ENCODE data around the gene PCK1. TPM values are rescaled to one million over a fixed set of nuclear protein-coding genes. Genes with fewer than 3 reads are reported as not detected.

PCK1 gene
- total RNA-seq, 1 donor from 2014 or later: 0.15 TPM

- no peak for DNase-seq (ENCODE audit: low read depth)
These were observed 40.8 kb downstream of the PCK1 start for GRCh38 chr20:57601737-57602136.

- no peak for DNase-seq (ENCODE audit: low read depth)
These were observed 42.2 kb downstream of the PCK1 start for GRCh38 chr20:57603120-57603519.

DNA sequence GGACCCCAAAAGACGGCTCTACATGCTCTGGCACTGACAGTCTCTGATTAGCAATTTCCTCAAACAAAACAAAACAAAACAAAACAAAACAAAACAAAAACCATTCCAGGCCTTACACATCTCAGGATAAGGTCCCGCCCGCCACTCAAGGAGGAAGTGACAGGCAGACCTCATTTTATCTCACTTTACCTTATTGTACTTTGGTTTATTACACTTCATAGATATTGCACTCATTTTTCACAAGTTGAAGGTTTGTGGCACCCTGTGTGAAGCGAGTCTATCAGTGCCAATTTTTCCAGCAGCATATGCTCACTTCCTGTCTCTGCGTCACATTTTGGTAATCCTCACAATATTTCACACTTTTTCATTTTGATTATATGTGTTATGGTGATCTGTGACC is 44.1 kb downstream of the PCK1 start:
- no peak for DNase-seq (ENCODE audit: low read depth)

GRCh38 chr20:57605878-57606277 is 45.0 kb downstream of the PCK1 start:
- no peak for DNase-seq (ENCODE audit: low read depth)

- no peak for DNase-seq (ENCODE audit: low read depth)
These were observed 47.6 kb downstream of the PCK1 start for GRCh38 chr20:57608516-57608915.

- DNase-seq (ENCODE audit: low read depth): no peak
These were observed 48.4 kb downstream of the PCK1 start for GRCh38 chr20:57609086-57609841.

GRCh38 chr20:57609842-57610167 is 48.9 kb downstream of the PCK1 start:
- no peak for DNase-seq (ENCODE audit: low read depth)

DNA sequence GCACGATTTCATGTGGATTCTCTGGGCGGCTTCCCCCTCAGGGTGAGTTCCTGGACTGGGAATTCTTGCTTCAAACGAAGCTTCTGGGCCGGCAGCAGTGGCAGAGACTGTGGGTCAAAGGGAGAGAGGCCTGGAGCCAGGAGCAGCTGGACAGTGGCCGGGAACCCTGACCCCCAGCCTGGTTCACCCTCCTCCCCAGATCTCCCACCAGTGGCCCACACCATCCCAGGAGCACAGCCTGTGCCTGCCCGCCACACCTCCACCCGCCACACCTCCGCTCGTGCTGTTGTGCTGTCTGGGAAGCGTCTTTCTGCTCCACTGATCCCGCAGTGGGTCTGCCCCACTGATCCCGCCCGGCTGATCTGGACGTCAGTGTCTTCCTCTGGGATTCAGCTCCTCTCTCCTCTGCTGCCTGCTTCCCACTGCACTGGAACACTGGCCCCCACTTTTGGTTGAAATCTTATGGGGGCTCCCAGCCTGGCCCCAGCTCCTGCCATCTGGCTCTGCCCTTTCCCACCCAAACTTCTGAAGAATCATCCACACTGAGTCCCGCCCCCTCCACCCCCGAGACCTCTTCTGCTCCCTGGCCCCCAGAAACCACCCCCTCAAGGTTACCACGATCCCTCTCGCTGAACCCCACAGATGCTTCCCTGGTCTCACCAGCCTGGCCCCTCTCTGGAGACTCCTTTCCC is 49.5 kb downstream of the PCK1 start:
- DNase-seq (ENCODE audit: low read depth): no peak

GRCh38 chr20:57611586-57612311 is 50.8 kb downstream of the PCK1 start:
- no peak for DNase-seq (ENCODE audit: low read depth)

GRCh38 chr20:57612436-57612835 is 51.5 kb downstream of the PCK1 start:
- DNase-seq (ENCODE audit: low read depth): no peak

DNA sequence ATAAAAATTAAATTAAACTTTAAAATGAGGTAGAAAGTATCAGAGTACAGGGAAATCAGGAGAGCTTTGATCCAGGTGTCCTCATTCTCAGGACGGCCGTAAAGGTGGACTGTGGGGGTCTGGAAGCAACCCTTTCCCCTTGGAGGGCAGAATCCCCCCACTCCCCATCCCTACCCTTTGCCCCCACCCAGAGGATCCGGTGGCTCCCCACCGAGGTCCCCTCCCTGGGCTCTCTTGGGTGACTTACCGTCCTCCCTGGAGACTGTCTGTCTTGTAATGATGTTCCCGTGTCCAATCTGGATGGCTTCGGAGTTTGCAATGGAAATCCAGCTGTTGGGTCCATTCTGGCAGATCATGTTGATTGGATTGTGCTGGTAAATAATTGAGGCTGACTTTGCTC is 52.0 kb downstream of the PCK1 start:
- no peak for DNase-seq (ENCODE audit: low read depth)

DNA sequence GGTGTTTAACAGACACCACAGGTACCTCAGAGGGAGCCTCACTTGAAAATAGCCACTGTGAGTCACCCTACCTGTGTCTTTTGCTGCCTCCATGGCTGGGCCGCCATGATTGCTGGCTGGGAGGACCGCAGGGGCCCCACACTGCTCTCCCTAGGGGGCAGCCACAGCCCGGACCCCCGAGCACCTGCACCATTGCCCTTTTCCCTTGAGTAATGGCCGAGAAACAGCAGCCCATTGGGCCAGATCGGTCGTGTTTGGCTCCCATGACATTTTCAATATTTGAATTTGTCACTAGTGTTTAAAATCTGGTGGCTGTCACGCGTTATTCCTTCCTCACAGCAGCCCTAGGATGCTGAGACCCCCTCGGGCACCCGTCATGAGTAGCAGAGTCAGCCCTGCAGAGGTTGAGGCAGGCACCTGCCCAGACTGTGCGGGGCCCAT is 52.6 kb downstream of the PCK1 start:
- no peak for DNase-seq (ENCODE audit: low read depth)

- DNase-seq (ENCODE audit: low read depth): no peak
These were observed 53.9 kb downstream of the PCK1 start for GRCh38 chr20:57614490-57615444.

GRCh38 chr20:57615445-57615811 is 54.5 kb downstream of the PCK1 start:
- DNase-seq (ENCODE audit: low read depth): no peak

DNA sequence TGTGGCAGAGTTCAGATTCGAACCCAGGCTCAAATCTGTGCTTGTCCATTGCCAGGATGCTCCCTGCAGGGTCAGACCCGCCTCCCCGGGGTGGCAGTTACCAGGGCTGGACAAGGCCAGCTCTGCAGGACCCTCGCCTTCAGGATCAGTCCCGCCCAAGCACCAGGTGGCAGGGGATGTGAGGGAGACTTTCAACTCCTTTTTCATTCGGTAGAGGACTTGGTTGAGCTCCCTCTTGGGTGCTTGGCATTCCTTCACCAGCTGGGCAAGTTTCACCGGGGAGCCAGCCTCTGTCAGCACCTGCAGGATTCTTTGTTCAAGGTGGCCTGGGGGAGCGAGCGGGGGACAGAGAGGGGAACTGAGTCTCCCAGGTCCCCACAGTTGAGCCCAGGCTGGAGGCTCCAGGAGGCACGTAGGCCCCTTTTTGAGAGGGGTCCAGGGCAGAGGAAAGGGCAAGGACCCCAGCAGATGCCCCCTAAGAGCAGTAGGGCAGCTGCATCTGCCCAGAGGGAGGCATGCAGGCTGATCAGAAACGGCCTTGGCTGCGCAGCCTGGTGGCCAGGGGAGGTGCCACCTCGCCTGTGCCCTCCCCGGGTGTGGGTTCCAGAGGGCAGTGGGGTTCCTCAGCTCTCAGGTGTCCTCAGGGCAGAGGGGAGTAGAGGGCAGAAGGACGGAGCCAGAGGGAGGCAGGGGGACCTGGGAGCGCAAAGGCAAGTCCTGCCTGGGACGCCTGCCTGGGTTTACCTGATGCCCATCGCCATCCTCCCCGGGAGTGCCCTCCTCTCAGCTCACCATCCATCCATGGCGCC is 55.4 kb downstream of the PCK1 start:
- no peak for DNase-seq (ENCODE audit: low read depth)

DNA sequence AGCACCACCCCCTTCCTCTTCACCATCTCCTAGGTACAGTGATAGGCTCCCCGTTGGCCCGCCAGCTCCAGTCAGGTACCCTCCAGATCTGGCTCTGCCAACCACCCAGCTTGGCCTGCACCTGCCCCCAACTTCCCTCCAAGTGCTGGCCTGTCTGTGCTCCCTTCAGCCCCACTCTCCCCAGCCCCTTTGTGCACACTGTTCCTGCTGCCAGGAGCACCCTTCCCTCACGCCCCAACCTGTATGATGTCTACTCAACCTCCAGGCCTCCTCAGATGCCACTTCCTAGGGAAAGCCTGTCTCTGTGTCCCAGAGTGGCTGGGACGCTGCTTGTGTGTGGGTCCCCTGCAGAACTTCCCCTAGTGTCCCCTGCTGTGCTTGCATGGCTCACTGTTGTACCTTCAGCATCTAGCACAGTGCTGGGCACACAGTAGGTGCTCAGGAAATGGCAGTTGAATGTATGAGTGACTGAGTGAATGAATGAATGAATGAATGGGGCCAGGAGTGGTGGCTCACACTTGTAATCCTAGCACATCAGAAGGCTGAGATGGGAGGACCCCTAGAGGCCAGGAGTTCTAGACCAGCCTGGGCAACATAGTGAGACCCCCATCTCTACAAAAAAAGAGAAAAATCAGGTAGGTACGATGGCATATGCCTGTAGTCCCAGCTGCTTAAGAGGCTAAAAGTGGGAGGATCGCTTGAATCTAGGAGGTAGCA is 56.3 kb downstream of the PCK1 start:
- DNase-seq (ENCODE audit: low read depth): no peak

Measured in renal cortical epithelial cell (primary cell).